Measurements from ENCODE around the gene CD22. TPM values are rescaled to one million over a fixed set of nuclear protein-coding genes. Genes with fewer than 3 reads are reported as not detected.

CD22 gene
- total and polyA plus RNA-seq, 2 donors from 2014 or later = 0.82 to 15.4 TPM

GRCh38 chr19:35308910-35309309 is 20.1 kb upstream of the CD22 start:
- no peak for FAIRE-seq
- H3K36me3 ChIP-seq (ENCODE audit: control insufficient read depth in 2 of 3, insufficient read depth in 3 of 3, low read length in 3 of 3) = no peaks in the 10 kb centered on the region
- H3K27ac ChIP-seq (ENCODE audit: low read depth in 2 of 2, low read length in 2 of 2) = no peak overlapping the region

GRCh38 chr19:35309481-35310279 is 19.3 kb upstream of the CD22 start:
- no peak overlapping the region for H3K27ac ChIP-seq (ENCODE audit: low read depth in 2 of 2, low read length in 2 of 2)

More at GRCh38 chr19:35308910-35309309, 20.1 kb upstream of the CD22 start:
- Histone ChIP-seq H3K4me1 (ENCODE audit: control insufficient read depth in 2 of 3, insufficient read depth in 2 of 3, low read depth in 1 of 3, low read length in 3 of 3) (peaks cover 0 to 6% (median 5%) of the 10 kb centered on the region in 3 donors), H3K9me3 (ENCODE audit: control insufficient read depth in 2 of 3, insufficient read depth in 1 of 3, low read length in 3 of 3) (no peaks in the 10 kb centered on the region), H3K9ac (ENCODE audit: low read length in 3 of 3) (no peak overlapping the region), H3K4me3 (ENCODE audit: low read length in 3 of 3) (no peak overlapping the region), H3K27me3 (ENCODE audit: control insufficient read depth, insufficient read depth, low read length) (no peaks in the 10 kb centered on the region)
- no peak for TF ChIP-seq CTCF (IDR thresholded peaks at IDR 0.05; ENCODE audit: borderline replicate concordance, extremely low read depth, insufficient read depth)
- DNase-seq = peak in 1 of 5 donors; percentile 66
- intact Hi-C loops (cut with DNase I) = no loop called here

GRCh38 chr19:35310331-35310730 is 18.7 kb upstream of the CD22 start:
- TF ChIP-seq CTCF (IDR thresholded peaks at IDR 0.05; ENCODE audit: borderline replicate concordance, extremely low read depth, insufficient read depth) = no peak
- DNase-seq (no peak), FAIRE-seq (no peak)
- intact Hi-C loops (cut with DNase I) = no loop called here
- H3K4me3 ChIP-seq (ENCODE audit: low read length in 3 of 3) = peak overlapping the region in 1 of 3 donors; percentile 22
- H3K36me3 ChIP-seq (ENCODE audit: control insufficient read depth in 2 of 3, insufficient read depth in 3 of 3, low read length in 3 of 3) = no peaks in the 10 kb centered on the region
- H3K9ac ChIP-seq (ENCODE audit: low read length in 3 of 3) = peak overlapping the region in 1 of 3 donors; percentile 9
- peaks cover 0 to 6% (median 5%) of the 10 kb centered on the region in 3 donors for H3K4me1 ChIP-seq (ENCODE audit: control insufficient read depth in 2 of 3, insufficient read depth in 2 of 3, low read depth in 1 of 3, low read length in 3 of 3)
- H3K27me3 ChIP-seq (ENCODE audit: control insufficient read depth, insufficient read depth, low read length) = no peaks in the 10 kb centered on the region
- H3K9me3 ChIP-seq (ENCODE audit: control insufficient read depth in 2 of 3, insufficient read depth in 1 of 3, low read length in 3 of 3) = no peaks in the 10 kb centered on the region
- H3K27ac ChIP-seq (ENCODE audit: low read depth in 2 of 2, low read length in 2 of 2) = no peak overlapping the region

More at GRCh38 chr19:35309481-35310279, 19.3 kb upstream of the CD22 start:
- no peaks in the 10 kb centered on the region for H3K27me3 ChIP-seq (ENCODE audit: control insufficient read depth, insufficient read depth, low read length)
- intact Hi-C loops (cut with DNase I) = no loop called here
- DNase-seq (peak; percentile 85 to 95 (median 91)), FAIRE-seq (no peak)
- peak overlapping the region in 1 of 3 donors; percentile 9 for H3K9ac ChIP-seq (ENCODE audit: low read length in 3 of 3)
- peak overlapping the region in 1 of 3 donors; percentile 22 for H3K4me3 ChIP-seq (ENCODE audit: low read length in 3 of 3)
- no peaks in the 10 kb centered on the region for H3K9me3 ChIP-seq (ENCODE audit: control insufficient read depth in 2 of 3, insufficient read depth in 1 of 3, low read length in 3 of 3)
- TF ChIP-seq CTCF (IDR thresholded peaks at IDR 0.05; ENCODE audit: borderline replicate concordance, extremely low read depth, insufficient read depth) = no peak
- H3K36me3 ChIP-seq (ENCODE audit: control insufficient read depth in 2 of 3, insufficient read depth in 3 of 3, low read length in 3 of 3) = no peaks in the 10 kb centered on the region
- peaks cover 0 to 6% (median 5%) of the 10 kb centered on the region in 3 donors for H3K4me1 ChIP-seq (ENCODE audit: control insufficient read depth in 2 of 3, insufficient read depth in 2 of 3, low read depth in 1 of 3, low read length in 3 of 3)

Measured in kidney (tissue), 14 donors.